OCI-LY7 (cell line): Measurements from ENCODE around the gene HTR7.

ENCODE experiments used
- CTCF ChIP-seq: fragments of 200-600 bp; sonication (generic); conservative IDR thresholded peaks from 2 replicates; pipeline ENCODE4 v1.5.1; 2014; ENCODE audit warnings: mild to moderate bottlenecking, antibody characterized with exemption, low read length, moderate library complexity, mixed read lengths
- EZH2phosphoT487 ChIP-seq: fragments of 200-600 bp; sonication (generic); IDR thresholded peaks from 2 replicates; pipeline ENCODE4 v1.6.1; 2018; ENCODE audit warnings: low read depth, borderline replicate concordance, mild to moderate bottlenecking, mixed run types, antibody characterized with exemption, low read length, moderate library complexity, mixed read lengths

GRCh38 chr10:90893190-90893589 lies 35.4 kb upstream of the HTR7 start:
- TF ChIP-seq CTCF, result no peak
- TF ChIP-seq EZH2phosphoT487, result no peak
